ENCODE data around the gene SMIM23. TPM values are rescaled to one million over a fixed set of nuclear protein-coding genes. Genes with fewer than 3 reads are reported as not detected.

Gene SMIM23
- total RNA-seq, result not detected in 2 replicates

DNA sequence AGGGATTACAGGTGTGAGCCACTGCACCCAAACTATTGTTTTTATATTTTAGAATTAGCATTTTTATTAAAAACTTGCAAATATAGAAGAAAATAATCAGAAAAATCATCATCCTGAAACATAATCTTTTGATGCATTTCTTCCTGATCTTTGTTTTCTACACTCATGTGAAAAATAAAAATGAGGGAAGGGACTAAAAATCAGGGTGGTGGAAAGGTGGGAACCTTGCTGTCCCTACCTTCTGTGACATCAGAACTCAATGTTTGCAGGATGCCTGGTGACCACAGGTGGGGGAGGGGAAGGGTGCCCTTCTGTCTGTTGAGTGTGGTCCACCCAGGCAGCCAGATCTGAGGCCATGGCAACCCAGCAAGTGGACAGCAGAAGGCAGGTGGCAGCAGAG lies at the start of gene SMIM23:
TSS of gene SMIM23 (plus strand) at position 301 of the 400 bp plus-strand sequence. CDS start at position 356, 55 bp downstream.
- DNase-seq (ENCODE audit: extremely low read depth, low read depth, low spot score), result no peak

- DNase-seq (ENCODE audit: extremely low read depth, low read depth, low spot score), result no peak
Measured at GRCh38 chr5:171736976-171737891, 48.4 kb upstream of the SMIM23 start.

DNA sequence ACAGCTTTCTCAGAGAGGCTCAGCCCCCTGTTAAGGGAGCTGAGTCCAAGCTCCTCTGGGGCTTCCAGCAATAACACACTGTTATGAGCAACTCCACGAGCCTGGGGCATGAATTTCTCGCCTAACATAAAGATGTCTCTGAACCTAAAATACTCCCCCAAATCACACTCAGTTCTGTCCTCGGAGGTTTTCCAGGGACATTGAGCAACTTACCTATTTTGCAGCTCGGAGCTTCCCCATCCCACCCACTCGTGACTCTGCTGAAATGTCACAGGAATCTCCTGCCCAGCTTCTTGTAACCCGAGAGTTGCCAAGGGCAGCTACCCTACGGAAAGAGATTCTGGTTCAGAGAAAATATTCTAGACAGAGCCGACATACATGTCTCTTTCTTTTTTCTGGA lies 47.1 kb upstream of the SMIM23 start:
- no peak for DNase-seq (ENCODE audit: extremely low read depth, low read depth, low spot score)

DNA sequence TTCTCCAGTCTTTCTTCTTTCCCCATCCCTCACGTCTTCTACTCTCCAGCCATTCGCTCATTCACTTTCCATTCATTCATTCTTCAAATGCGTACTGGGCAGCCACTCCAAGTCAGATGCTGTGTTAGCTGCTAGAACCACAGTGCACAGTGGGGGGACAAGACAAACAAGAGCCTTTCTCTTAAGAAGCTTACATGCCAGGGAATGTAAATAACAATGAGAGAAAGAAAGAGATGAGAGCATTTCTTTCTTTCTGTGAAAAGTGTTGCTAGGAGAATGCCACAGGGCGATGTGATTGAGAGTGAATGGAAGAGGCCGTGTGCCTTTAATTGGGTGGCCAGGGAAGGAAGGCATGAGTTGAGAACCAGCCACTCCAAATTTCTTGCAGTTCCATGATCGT lies 46.3 kb upstream of the SMIM23 start:
- no peak for DNase-seq (ENCODE audit: extremely low read depth, low read depth, low spot score)

GRCh38 chr5:171743436-171744076 lies 42.1 kb upstream of the SMIM23 start:
- DNase-seq (ENCODE audit: extremely low read depth, low read depth, low spot score), result no peak

DNA sequence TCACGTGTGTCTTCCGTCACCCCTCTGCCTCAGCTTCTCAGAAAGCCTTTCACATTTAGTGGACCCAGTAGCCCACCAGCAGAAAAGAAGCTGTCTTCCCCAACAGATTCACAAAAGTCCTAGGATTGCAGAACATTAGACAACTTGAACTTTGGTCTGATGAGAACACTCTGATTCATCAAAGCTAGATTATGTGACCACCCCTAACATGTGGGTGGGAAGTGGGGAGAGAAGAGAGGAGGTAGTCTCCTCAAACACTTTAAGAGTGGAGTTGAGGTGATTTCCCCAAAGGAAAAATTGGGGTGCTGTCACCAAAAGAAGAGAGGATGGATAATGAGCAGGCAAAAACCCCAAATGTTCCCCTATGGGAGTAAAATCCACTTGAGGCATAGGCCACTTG lies 41.4 kb upstream of the SMIM23 start:
- no peak for DNase-seq (ENCODE audit: extremely low read depth, low read depth, low spot score)

GRCh38 chr5:171744882-171745281 lies 40.7 kb upstream of the SMIM23 start:
- DNase-seq (ENCODE audit: extremely low read depth, low read depth, low spot score), result no peak

- DNase-seq (ENCODE audit: extremely low read depth, low read depth, low spot score), result no peak
Measured at GRCh38 chr5:171745602-171746001, 40.0 kb upstream of the SMIM23 start.

DNA sequence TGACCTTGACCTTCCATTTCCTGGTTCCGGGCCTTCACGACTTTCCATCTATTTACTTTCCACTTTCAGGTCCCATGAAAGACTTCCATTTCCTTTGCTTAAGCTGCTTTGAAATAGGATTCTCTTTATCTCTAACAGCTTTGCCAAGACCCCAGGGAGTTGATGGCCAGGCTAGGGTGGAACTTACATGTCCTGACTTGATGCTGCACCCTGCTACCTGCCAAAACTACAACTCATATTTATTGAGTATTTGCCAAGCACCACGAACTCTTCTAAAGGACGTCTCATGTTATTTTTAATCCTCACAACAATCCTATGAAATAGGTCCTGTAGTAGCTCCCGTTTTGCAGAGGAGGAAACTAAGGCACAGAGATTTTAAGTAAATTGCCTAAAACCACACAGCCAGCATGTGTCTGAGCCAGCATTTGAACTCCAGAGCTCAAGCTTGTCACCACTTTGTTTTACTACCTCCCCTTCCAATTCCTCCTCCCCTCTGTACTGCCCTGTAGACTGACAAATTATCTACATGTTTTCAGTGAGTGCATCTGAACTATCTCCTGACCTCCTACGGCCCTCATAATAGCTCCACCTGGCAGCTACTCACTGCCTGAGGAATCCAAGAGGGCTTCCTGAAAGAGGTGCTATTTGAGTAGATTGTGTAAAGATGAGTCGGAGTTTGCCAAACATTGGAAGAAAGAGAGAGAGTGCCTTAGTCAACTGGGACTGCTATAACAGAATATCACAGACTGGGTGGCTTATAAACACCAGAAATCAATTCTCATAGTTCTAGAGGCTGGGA lies 38.4 kb upstream of the SMIM23 start:
- DNase-seq (ENCODE audit: extremely low read depth, low read depth, low spot score), result no peak

- no peak for DNase-seq (ENCODE audit: extremely low read depth, low read depth, low spot score)
Measured at GRCh38 chr5:171748720-171749119, 36.9 kb upstream of the SMIM23 start.

GRCh38 chr5:171749365-171749764 lies 36.3 kb upstream of the SMIM23 start:
- DNase-seq (ENCODE audit: extremely low read depth, low read depth, low spot score), result no peak

GRCh38 chr5:171750311-171750788 lies 35.3 kb upstream of the SMIM23 start:
- DNase-seq (ENCODE audit: extremely low read depth, low read depth, low spot score), result peak; percentile 4

DNA sequence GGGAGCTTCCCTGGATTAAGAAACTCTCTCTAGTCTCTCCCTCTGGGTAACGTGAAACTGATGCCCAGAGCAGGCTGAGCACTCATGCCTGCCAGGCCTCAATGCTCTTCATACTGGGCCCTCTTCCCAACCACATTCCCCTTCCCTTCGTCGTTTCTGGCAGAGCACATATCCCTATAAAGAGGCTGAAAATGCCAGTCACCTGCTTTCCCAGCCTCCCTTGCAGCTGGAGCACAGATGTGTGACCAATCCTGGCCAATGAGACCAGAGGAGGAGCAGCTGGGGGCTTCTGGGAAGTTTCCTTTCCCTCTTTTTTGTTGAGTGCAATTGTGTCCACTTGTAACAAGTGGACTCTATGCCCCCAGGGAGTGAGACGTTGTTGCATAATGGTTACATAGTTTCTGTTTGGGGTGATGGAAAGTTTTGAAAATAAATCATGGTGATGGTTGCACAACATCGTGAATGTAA lies 30.2 kb upstream of the SMIM23 start:
- DNase-seq (ENCODE audit: extremely low read depth, low read depth, low spot score), result no peak

DNA sequence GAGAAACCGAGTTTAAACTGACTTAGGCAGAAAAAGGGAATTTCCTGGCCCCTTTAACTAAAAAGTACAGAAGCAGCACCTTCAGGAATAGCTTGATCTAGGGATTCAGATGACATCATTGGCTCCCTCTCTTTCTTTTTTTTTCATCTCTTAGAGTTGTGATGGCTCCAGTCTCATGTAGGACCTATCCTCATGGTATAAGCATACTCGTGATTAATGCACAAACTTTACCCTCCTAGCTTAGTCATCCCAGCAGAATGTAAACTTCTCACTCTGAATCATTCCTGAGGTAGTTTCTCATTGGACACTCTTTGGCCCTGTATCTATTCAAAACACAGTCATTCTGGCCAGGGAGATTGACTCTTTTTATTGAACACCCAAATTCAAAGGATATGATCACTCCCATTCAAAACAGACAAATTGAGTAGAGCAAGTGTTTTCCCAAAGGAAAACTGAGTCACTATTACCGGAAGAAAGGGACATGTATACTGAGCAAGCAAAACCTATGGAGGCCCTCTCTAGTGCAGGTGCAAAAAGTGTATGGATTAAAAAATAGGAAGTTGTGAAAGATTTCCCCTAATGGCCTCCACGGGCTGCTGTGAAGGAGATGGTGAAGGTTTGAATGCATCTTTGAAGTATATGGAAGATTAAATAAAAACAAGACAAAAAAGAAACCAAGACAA lies 27.6 kb upstream of the SMIM23 start:
- DNase-seq (ENCODE audit: extremely low read depth, low read depth, low spot score), result peak; percentile 10

DNA sequence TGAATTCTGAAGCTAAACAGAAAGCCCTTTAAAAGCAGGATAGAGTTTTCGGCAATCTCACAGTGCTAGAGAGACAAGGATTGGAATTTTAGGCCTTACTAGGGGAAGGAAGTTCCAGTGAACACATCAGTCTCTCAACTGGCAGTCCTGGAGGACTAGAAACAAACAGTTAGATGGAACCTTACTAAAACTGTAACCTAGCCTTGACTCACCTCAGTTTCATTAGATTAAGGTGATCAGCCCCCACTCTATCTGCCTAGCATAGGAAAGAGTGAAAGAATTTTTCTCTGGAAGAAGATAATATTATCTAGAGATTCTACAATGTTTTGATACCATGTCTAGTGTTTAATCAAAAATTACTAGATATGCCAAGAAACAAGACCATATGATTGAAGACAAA lies 25.8 kb upstream of the SMIM23 start:
- no peak for DNase-seq (ENCODE audit: extremely low read depth, low read depth, low spot score)

GRCh38 chr5:171762021-171762608 lies 23.5 kb upstream of the SMIM23 start:
- DNase-seq (ENCODE audit: extremely low read depth, low read depth, low spot score), result no peak

DNA sequence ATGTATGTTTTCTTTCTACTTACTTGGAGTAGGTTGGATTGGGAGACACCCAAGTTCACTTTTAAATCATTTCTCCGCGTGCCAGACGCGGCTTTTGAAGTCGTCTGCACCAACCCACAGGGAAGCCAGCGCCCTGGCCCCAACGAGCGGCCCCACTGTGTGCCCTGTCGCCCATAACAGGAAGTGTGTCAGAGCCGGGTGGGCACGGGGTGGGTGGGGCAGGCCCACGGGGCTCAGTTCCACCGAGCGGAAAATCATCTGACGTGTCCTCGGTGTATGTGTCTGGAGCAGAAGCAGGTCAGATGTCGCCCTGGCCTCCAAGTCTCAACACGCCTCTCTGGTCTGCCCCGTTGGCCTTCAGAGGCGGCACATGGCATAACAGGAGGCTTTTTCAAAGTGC lies 22.7 kb upstream of the SMIM23 start:
- DNase-seq (ENCODE audit: extremely low read depth, low read depth, low spot score), result no peak

- no peak for DNase-seq (ENCODE audit: extremely low read depth, low read depth, low spot score)
Measured at GRCh38 chr5:171764265-171764664, 21.4 kb upstream of the SMIM23 start.

GRCh38 chr5:171766875-171767274 lies 18.7 kb upstream of the SMIM23 start:
- DNase-seq (ENCODE audit: extremely low read depth, low read depth, low spot score), result no peak

DNA sequence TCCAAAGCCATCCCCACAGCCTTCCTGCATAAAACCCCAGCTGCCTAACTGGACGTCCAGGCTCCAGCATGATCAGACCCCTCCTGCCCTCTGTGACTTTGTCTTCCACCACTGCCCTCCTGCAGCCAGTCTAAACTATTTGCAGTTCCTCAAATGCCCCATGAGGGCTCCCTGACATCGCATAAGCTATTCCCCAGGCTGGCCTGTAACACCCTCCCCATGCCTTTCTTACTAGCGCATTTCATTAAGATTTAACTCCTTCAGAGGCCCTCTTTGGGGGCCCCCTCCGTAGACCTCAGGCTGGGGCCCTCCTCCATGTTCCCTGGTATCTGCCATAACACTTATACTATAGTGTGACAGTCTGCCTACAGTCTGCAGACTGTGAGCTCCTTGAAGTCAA lies 15.5 kb upstream of the SMIM23 start:
- no peak for DNase-seq (ENCODE audit: extremely low read depth, low read depth, low spot score)
